GM19395 (cell line): ENCODE measurements around the gene GAGE10.
A peak's percentile ranks its signal among the peaks of the same experiment; 100 is the strongest.

Experiments used
- ATAC-seq: cut with Tn5 transposase; IDR thresholded peaks from one replicate; pipeline ENCODE4 v1.9.1; 2021; ENCODE audit warnings: mild to moderate bottlenecking, moderate library complexity; ENCODE audit not compliant: unreplicated experiment

The GAGE10 gene, protein sequence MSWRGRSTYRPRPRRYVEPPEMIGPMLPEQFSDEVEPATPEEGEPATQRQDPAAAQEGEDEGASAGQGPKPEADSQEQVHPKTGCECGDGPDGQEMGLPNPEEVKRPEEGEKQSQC

DNA sequence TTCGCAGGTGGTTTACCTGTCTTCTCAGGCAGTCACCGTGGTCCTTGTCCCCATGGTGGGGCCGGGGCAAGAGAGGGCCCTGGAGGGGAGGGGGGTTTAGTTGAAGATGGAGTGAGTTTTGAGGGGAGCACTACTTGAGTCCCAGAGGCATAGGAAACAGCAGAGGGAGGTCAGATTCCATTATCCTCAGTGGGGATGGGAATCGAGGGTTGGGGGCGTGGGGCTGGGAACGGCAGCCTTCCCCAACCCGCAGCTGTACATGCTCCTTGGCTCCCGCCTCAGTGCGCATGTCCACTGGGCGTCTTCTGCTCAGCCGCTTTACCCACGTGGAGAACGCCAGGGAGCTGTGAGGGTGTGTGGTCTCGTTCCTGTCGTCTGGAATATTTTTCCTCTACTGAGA is at the start of gene GAGE10:
Gene GAGE10 (plus strand): TSS at position 301 of the 400 bp plus-strand sequence. CDS start 1,214 bp downstream, outside the sequence.
- ATAC-seq = no peak

DNA sequence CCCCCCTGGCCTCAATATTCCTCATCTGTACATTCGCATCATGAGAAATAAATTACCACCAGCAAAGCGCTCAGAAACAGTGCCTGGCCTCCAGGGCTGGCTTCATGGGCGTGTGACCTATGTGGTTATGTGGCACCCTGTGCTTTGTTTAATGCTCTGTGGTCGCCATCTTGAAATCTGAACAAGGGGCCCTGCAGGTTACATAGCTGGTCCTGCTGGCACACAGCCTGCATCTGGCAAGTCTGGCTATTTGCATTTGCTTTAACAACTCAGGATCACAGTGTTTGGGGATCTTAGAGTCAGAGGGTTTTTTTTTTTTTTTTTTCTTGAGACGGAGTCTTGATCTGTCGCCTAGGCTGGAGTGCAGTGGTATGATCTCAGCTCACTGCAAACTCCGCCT is 48.8 kb upstream of the GAGE10 start:
- no peak for ATAC-seq

- ATAC-seq = no peak
These were observed 47.0 kb upstream of the GAGE10 start for GRCh38 chrX:49256268-49256995.

GRCh38 chrX:49257074-49257790 is 46.2 kb upstream of the GAGE10 start:
- no peak for ATAC-seq

- ATAC-seq = no peak
These were observed 45.3 kb upstream of the GAGE10 start for GRCh38 chrX:49257846-49258748.

DNA sequence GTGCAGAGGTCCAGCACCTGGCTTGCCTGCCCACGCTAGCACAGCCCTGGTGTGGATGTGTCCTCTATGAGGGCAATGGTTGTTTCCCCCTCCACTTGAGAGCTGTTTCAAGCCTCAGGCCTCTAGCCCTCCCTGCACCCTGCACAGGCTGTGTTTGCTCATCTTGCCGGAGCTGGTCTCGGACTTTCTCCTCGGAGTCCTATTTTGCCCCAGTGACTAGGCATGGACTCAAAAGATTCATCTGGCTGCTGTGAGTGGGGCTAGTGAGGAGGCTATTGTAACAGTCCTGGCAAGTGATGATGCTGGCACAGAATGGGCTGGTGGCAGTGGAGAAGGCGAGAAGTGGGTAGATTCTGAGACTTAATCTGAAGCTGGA is 44.7 kb upstream of the GAGE10 start:
- ATAC-seq = no peak

DNA sequence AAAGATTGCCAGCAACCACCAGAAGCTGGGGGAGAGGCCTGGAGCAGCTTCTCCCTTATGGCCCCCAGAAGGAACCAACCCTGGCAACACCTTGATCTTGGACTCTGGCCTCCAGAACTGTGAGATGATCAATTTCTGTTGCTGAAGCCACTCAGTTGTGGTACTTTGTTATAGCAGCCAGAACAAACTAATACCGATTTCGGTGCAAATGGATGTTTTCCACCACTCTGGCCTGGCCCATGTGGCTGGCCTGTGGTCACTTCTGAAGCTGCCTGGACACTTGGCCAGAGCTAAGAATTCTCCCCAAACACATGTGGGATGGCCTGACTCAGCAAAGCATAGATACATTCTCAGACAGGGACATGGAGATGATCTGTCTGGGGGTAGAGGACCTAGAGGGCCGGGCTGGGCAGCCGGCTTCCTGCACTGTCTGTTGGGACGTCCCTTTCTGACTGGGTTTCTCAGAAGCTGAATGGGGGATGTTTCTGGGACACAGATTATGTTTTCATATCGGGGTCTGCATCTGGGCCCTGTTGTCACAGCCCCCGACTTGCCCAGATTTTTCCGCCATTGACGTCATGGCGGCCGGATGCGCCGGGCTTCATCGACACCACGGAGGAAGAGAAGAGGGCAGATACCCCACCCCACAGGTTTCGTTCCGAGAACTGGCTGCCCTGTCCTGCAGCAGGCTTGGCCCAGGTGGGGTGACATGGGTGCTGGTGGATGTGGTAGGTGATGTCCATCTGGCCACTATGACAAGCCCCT is 43.0 kb upstream of the GAGE10 start:
- ATAC-seq = no peak

DNA sequence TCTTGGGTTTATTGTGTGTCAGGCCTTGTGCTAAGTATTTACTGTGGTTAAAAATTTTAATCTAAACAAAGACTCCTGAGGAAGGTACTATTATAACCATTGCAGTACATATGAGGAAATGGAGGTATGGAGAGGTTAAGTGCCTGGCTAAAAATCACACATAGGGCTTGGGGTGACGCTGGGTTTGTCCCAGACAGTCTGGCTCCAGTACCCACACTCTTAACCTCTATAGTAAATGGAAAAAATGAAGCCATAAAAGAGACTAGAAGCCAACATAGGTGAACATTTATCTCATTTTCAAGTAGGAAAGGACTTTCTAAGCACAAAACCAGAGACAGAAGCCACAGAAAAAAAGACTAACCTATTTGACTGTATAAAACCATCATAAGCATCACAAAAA is 40.8 kb upstream of the GAGE10 start:
- no peak for ATAC-seq

DNA sequence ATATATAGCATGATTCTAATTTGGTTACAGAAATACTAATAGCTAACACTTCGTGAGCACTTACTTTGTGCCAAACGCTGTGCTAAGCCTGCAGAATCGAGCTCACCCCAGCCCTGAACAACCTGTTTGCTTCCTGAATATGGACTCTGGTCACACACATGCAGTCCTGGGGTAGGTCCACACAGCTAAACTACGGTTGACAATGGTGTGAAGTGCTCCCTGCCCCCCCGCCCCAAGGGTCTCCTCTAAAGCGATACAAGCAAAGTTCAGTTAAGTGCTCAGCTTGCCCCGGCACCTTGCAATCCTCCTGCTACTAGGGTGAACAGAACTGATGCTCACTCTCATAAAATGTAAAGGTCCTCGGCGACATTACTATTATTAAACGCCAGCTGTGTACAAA is 39.8 kb upstream of the GAGE10 start:
- ATAC-seq = no peak

DNA sequence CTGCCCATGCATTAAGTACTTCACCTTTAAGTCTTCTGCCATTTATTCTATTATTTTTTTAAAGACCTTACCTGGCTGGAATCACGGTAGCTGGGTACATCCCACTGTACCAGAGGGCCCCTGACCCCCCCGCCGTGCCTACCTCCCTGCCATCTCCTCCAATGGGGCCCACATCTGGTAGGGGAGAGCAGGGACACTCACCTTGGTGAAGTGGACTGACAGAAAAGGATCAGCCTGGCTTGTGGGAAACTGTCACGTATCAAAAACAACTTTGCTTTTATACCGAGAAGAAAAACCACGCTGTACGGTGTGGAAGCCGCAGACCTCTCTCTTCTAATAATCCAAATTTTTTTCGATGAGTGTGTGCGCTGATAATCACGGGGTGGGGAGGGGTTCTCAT is 39.0 kb upstream of the GAGE10 start, which contains the start of gene FOXP3:
Gene FOXP3 (minus strand): TSS at position 251 of the 400 bp plus-strand sequence. CDS start 6,205 bp downstream, outside the sequence.
- ATAC-seq = no peak

GRCh38 chrX:49266523-49267445 is 36.7 kb upstream of the GAGE10 start:
- no peak for ATAC-seq

GRCh38 chrX:49268702-49269009 is 34.8 kb upstream of the GAGE10 start:
- ATAC-seq = no peak

GRCh38 chrX:49269010-49269766 is 34.3 kb upstream of the GAGE10 start:
- peak; percentile 90 for ATAC-seq

DNA sequence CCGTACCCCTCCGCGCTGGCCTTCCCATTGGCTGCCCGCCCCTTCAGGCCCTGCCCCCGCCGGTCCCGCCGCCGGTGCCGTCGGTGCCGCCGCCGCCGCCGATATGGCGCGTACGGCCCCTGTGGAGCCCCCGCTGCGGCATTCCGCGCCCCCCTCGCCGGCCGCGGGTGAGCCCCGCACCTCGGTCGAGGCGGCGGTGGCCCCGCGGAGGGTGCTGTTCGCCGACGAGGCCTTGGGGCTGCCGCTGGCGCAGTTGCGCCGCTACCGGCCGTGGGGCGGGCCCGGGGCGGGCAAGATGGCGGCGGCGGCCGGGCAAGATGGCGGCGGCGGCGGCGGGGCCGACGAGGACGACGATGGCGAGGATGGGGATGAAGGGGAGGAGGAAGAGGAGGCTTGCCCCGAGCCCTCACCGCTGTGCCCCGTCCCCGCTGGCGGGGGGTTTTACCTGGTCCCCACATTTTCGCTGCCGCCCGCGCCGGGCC is 33.6 kb upstream of the GAGE10 start, which contains the start of gene PPP1R3F:
Gene PPP1R3F (plus strand): TSS at position 27 of the 482 bp plus-strand sequence. CDS start 77 bp downstream, at position 104.
- peak; percentile 13 for ATAC-seq

DNA sequence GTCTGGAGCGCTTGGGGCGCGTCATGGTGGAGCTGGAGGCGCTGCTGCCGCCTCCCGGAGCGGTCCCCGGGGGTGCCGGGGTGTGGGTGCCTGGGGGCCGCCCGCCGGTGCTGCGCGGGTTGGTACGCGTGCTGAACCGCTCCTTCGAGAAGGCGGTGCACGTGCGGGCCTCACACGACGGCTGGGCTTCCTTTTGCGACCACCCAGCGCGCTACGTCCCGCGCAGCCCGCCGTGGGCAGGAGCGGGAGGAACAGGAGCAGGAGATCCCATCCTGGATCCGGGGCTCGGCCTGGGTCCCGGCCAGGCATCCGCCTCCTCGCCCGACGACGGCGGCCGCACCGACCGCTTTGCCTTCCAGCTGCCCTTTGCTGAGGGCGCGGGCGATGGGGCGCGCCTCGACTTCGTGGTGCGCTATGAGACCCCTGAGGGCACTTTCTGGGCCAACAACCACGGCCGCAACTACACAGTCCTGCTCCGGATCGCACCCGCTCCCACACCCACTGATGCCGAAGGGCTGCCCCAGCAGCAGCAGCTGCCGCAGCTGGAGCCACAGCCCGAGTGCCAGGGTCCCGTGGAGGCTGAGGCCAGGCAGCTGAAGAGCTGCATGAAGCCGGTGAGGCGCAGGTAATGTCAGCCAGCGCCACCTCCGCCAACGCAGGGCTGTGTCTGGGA is 33.1 kb upstream of the GAGE10 start:
- ATAC-seq = no peak

DNA sequence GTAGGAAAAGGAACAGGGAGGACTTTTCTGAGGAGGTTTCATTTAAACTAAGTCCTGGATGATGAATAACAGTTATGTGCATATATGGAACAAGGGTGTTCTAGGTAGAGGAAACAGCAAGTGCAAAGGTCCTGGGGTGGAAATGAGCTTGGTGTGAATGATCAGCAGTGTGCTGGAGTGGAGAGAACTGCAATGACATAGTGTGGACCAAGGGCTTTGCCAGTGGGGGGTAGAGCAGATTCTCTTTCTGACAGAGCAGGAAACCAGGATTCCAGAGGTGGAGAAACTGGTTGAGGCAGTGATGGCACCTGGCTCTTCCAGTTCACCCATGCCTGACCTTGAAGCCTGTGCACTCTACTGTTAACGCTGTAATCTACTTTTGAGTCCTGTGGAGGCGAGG is 32.1 kb upstream of the GAGE10 start:
- ATAC-seq = no peak

DNA sequence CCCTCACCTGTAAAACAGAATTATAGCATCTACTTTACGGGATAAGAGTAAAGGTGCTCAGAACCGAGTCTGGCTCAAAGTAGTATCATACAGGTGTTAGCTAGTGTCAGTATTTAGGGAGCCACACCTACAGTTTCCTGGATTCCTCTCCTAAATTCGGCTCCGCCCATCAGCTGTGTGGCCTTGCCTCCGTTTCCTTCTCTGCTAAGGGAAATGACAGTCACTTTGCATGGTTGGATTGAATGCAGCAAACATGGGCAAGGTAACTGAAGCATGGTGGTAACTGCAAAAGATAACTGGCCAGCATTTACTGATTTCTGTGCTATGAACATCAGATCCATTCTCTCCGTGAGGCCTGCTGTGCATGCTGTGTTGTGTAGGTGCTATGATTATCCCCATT is 31.0 kb upstream of the GAGE10 start:
- no peak for ATAC-seq

DNA sequence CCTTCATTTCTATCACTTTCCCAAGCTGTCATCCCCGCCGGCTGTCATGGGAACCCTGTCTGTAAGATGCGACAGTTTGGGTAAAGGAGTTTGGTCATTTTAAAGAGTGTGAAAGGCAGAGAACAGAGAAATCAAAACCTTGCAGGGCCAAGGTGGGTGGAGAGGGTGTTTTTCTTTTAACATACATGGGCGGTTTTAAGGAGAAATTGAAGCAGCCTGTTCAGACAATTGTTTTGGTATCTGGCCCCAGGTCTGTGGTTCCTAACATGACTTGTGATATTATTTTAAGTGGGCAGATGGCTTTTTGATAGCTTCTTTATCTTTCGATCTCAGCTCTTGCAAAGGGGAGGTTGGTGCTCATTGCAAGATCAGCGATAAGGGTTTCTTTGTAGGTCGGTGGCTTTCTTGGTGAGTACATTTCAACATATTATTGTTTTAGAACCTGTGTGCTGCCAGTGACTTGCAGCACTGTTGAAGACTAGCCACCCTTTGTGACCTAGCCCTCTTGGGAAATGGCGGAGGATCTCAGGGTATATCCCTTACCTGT is 30.2 kb upstream of the GAGE10 start:
- no peak for ATAC-seq
